CD4-positive, CD25-positive, alpha-beta regulatory T cell (primary cell): ENCODE data around the gene DEGS1. TPM values are rescaled to one million over a fixed set of nuclear protein-coding genes. Genes with fewer than 3 reads are reported as not detected.
A peak's percentile ranks its signal among the peaks of the same experiment; 100 is the strongest.
"Not testable (repeated sequence)": the region's sequence is repeated elsewhere in the genome, so short reads cannot be mapped to it uniquely, and the experiment has no call there.

ENCODE experiments used
- ATAC-seq, 2 donors: fragments of 150-1000 bp; cut with Tn5 transposase; one replicate each; pipeline ENCODE4 v1.10.0; 2021; ENCODE audit warnings: low read depth in 2 of 2, moderate number of reproducible peaks in 2 of 2, moderate library complexity in 1 of 2
- DNase-seq, 3 donors: peaks; one replicate each; pipeline versions ENCODE4 v3.0.0 to v3.0.0-alpha.2; 2012 to 2022; ENCODE audit warnings: mixed read lengths in 1 of 3
- H3K27ac ChIP-seq: one replicate; pipeline ENCODE4 v1.7.0; 2013; ENCODE audit warnings: mild to moderate bottlenecking, low read length; ENCODE audit not compliant: insufficient read depth, poor library complexity, severe bottlenecking
- H3K27me3 ChIP-seq: one replicate; pipeline ENCODE4 v1.7.0; 2013; ENCODE audit warnings: low read length; ENCODE audit not compliant: control insufficient read depth, insufficient read depth
- H3K36me3 ChIP-seq: one replicate; pipeline ENCODE4 v1.7.0; 2013; ENCODE audit warnings: mild to moderate bottlenecking, low read length, moderate library complexity; ENCODE audit not compliant: control insufficient read depth, insufficient read depth
- H3K4me1 ChIP-seq: 2 replicates; pipeline ENCODE4 v1.7.0; 2013; ENCODE audit warnings: mild to moderate bottlenecking, low read length; ENCODE audit not compliant: insufficient read depth, control insufficient read depth, poor library complexity, severe bottlenecking
- H3K4me3 ChIP-seq: one replicate; pipeline ENCODE4 v1.7.0; 2013; ENCODE audit warnings: low read depth, mild to moderate bottlenecking, low read length, moderate library complexity
- H3K9me3 ChIP-seq, 2 experiments: 1 replicate in 1 of 2; 2 replicates in 1 of 2; pipeline ENCODE4 v1.7.0; 2013; ENCODE audit warnings: low read length in 2 of 2, mild to moderate bottlenecking in 1 of 2, moderate library complexity in 1 of 2; ENCODE audit not compliant: control insufficient read depth in 2 of 2
- H3K27ac Mint-ChIP-seq, 3 donors: one replicate each; pipeline ENCODE4 v1.8.0; 2020 to 2022; ENCODE audit warnings: mild to moderate bottlenecking in 3 of 3, mixed read lengths in 3 of 3, moderate library complexity in 2 of 3
- H3K27me3 Mint-ChIP-seq: one replicate; pipeline ENCODE4 v1.8.0; 2022; ENCODE audit warnings: mild to moderate bottlenecking, mixed read lengths
- H3K36me3 Mint-ChIP-seq: one replicate; pipeline ENCODE4 v1.8.0; 2020; ENCODE audit warnings: mixed read lengths
- H3K4me1 Mint-ChIP-seq, 4 donors: one replicate each; pipeline ENCODE4 v1.8.0; 2020 to 2022; ENCODE audit warnings: mixed read lengths in 4 of 4, mild to moderate bottlenecking in 1 of 4
- H3K4me3 Mint-ChIP-seq, 4 donors: one replicate each; pipeline ENCODE4 v1.8.0; 2020 to 2022; ENCODE audit warnings: mild to moderate bottlenecking in 4 of 4, mixed read lengths in 4 of 4, moderate library complexity in 3 of 4
- H3K9me3 Mint-ChIP-seq, 7 donors: one replicate each; pipeline ENCODE4 v1.8.0; 2020 to 2022; ENCODE audit warnings: mixed read lengths in 7 of 7, mild to moderate bottlenecking in 3 of 7, moderate library complexity in 2 of 7
- polyA plus RNA-seq, 4 donors: library from polyadenylated mRNA; unstranded; fragments of 300-500 nt; fragmentation: Illumina TruSeq; gene quantifications; one replicate each; pipeline ENCODE4 v1.2.3, GENCODE V29; 2021
- total RNA-seq: library from RNA; stranded (reverse); gene quantifications from one replicate; pipeline ENCODE4 v1.2.3, GENCODE V29; 2022

DEGS1 gene
- total and polyA plus RNA-seq, 5 donors from 2014 or later: 46.1 to 161 (median 132) TPM

- ATAC-seq: peak; percentile 52 to 53
- Histone ChIP-seq H3K27me3 (no peaks in the 10 kb centered on the region), H3K4me3 (no peak overlapping the region), H3K4me1 (no peaks in the 10 kb centered on the region), H3K36me3 (no peaks in the 10 kb centered on the region), H3K9me3 (no peaks in the 10 kb centered on the region), H3K27ac (no peak overlapping the region)
- peaks cover 7% of the 10 kb centered on the region for H3K36me3 Mint-ChIP-seq
- H3K4me3 Mint-ChIP-seq: peak overlapping the region in 1 of 4 donors; percentile 38
- peak in 1 of 3 donors; percentile 41 for DNase-seq
- peaks cover 0 to 13% (median 8%) of the 10 kb centered on the region in 4 donors for H3K4me1 Mint-ChIP-seq
- H3K27ac Mint-ChIP-seq: peak overlapping the region in 1 of 3 donors; percentile 57
- no peaks in the 10 kb centered on the region for H3K27me3 Mint-ChIP-seq
- H3K9me3 Mint-ChIP-seq: no peaks in the 10 kb centered on the region
Measured at GRCh38 chr1:224205438-224205840, 22.4 kb downstream of the DEGS1 start.

GRCh38 chr1:224205931-224206538 is 23.0 kb downstream of the DEGS1 start:
- not testable (repeated sequence) for H3K36me3 ChIP-seq, H3K9me3 Mint-ChIP-seq, H3K27ac Mint-ChIP-seq, H3K36me3 Mint-ChIP-seq, H3K4me3 ChIP-seq, H3K9me3 ChIP-seq, ATAC-seq, DNase-seq, H3K27me3 Mint-ChIP-seq, H3K27ac ChIP-seq, H3K27me3 ChIP-seq, H3K4me1 ChIP-seq
- peak overlapping the region in 1 of 4 donors; percentile 38 for H3K4me3 Mint-ChIP-seq
- H3K4me1 Mint-ChIP-seq: peaks cover 0 to 13% (median 8%) of the 10 kb centered on the region in 4 donors

- no peak overlapping the region for H3K27ac Mint-ChIP-seq
Measured at GRCh38 chr1:224211206-224211962, 28.3 kb downstream of the DEGS1 start.

GRCh38 chr1:224212618-224213061 is 29.6 kb downstream of the DEGS1 start:
- no peaks in the 10 kb centered on the region for H3K27me3 Mint-ChIP-seq
- H3K9me3 Mint-ChIP-seq: no peaks in the 10 kb centered on the region
- Histone ChIP-seq H3K4me3 (no peak overlapping the region), H3K4me1 (no peaks in the 10 kb centered on the region), H3K27me3 (no peaks in the 10 kb centered on the region), H3K9me3 (no peaks in the 10 kb centered on the region), H3K27ac (no peak overlapping the region), H3K36me3 (no peaks in the 10 kb centered on the region)
- H3K4me3 Mint-ChIP-seq: no peak overlapping the region
- H3K36me3 Mint-ChIP-seq: no peaks in the 10 kb centered on the region
- DNase-seq: no peak
- H3K27ac Mint-ChIP-seq: no peak overlapping the region
- ATAC-seq: no peak
- no peaks in the 10 kb centered on the region for H3K4me1 Mint-ChIP-seq

More at GRCh38 chr1:224211206-224211962, 28.3 kb downstream of the DEGS1 start:
- no peak overlapping the region for H3K4me3 ChIP-seq
- no peaks in the 10 kb centered on the region for H3K27me3 Mint-ChIP-seq
- DNase-seq: peak in 1 of 3 donors; percentile 24
- ATAC-seq: no peak
- no peaks in the 10 kb centered on the region for H3K27me3 ChIP-seq
- H3K4me3 Mint-ChIP-seq: no peak overlapping the region
- no peak overlapping the region for H3K27ac ChIP-seq
- H3K9me3 ChIP-seq: no peaks in the 10 kb centered on the region
- no peaks in the 10 kb centered on the region for H3K4me1 ChIP-seq
- H3K4me1 Mint-ChIP-seq: no peaks in the 10 kb centered on the region
- no peaks in the 10 kb centered on the region for H3K36me3 Mint-ChIP-seq
- H3K36me3 ChIP-seq: no peaks in the 10 kb centered on the region
- H3K9me3 Mint-ChIP-seq: no peaks in the 10 kb centered on the region

GRCh38 chr1:224213438-224214119 is 30.5 kb downstream of the DEGS1 start:
- H3K4me1 ChIP-seq: no peaks in the 10 kb centered on the region
- H3K9me3 ChIP-seq: no peaks in the 10 kb centered on the region
- no peak overlapping the region for H3K4me3 ChIP-seq
- no peaks in the 10 kb centered on the region for H3K36me3 ChIP-seq
- Mint-ChIP-seq H3K4me3 (no peak overlapping the region), H3K36me3 (no peaks in the 10 kb centered on the region), H3K4me1 (peaks cover 0 to 4% (median 0%) of the 10 kb centered on the region in 4 donors), H3K27ac (no peak overlapping the region), H3K9me3 (no peaks in the 10 kb centered on the region), H3K27me3 (no peaks in the 10 kb centered on the region)
- H3K27me3 ChIP-seq: no peaks in the 10 kb centered on the region
- DNase-seq: no peak
- H3K27ac ChIP-seq: no peak overlapping the region
- ATAC-seq: no peak

- Histone ChIP-seq H3K9me3 (no peaks in the 10 kb centered on the region), H3K4me1 (no peaks in the 10 kb centered on the region), H3K27ac (no peak overlapping the region), H3K27me3 (no peaks in the 10 kb centered on the region), H3K4me3 (no peak overlapping the region), H3K36me3 (no peaks in the 10 kb centered on the region)
- H3K4me1 Mint-ChIP-seq: peaks cover 0 to 4% (median 0%) of the 10 kb centered on the region in 4 donors
- no peaks in the 10 kb centered on the region for H3K9me3 Mint-ChIP-seq
- peak overlapping the region in 1 of 3 donors; percentile 27 for H3K27ac Mint-ChIP-seq
- no peak overlapping the region for H3K4me3 Mint-ChIP-seq
- no peaks in the 10 kb centered on the region for H3K36me3 Mint-ChIP-seq
- H3K27me3 Mint-ChIP-seq: no peaks in the 10 kb centered on the region
- DNase-seq (no peak), ATAC-seq (no peak)
Measured at GRCh38 chr1:224216382-224216781, 33.3 kb downstream of the DEGS1 start.

GRCh38 chr1:224217655-224218623 is 34.9 kb downstream of the DEGS1 start:
- H3K27ac ChIP-seq: no peak overlapping the region
- no peaks in the 10 kb centered on the region for H3K36me3 ChIP-seq
- no peak overlapping the region for H3K4me3 Mint-ChIP-seq
- no peaks in the 10 kb centered on the region for H3K9me3 ChIP-seq
- no peaks in the 10 kb centered on the region for H3K27me3 Mint-ChIP-seq
- peaks cover 0 to 4% (median 0%) of the 10 kb centered on the region in 4 donors for H3K4me1 Mint-ChIP-seq
- DNase-seq (no peak), ATAC-seq (no peak)
- no peaks in the 10 kb centered on the region for H3K36me3 Mint-ChIP-seq
- no peaks in the 10 kb centered on the region for H3K27me3 ChIP-seq
- no peaks in the 10 kb centered on the region for H3K9me3 Mint-ChIP-seq
- H3K4me1 ChIP-seq: no peaks in the 10 kb centered on the region
- peak overlapping the region in 1 of 3 donors; percentile 20 for H3K27ac Mint-ChIP-seq
- no peak overlapping the region for H3K4me3 ChIP-seq
